CD14-positive monocyte (primary cell): ENCODE measurements around the gene INPP4B. TPM values are rescaled to one million over a fixed set of nuclear protein-coding genes. Genes with fewer than 3 reads are reported as not detected.

Experiments used
- DNase-seq, 3 donors: peaks; one replicate each; pipeline ENCODE4 v3.0.0-alpha.2; 2011 to 2022
- H2AFZ ChIP-seq: 2 replicates; pipeline ENCODE4 v1.6.0; 2012; ENCODE audit warnings: mild to moderate bottlenecking, low read depth, low read length, inconsistent platforms; ENCODE audit not compliant: insufficient read depth, poor library complexity, severe bottlenecking
- H3K27ac ChIP-seq, 2 donors: 1 replicate in 1 of 2; 2 replicates in 1 of 2; pipeline ENCODE4 v1.5.1; 2012 to 2013; ENCODE audit warnings: low read length in 2 of 2, control low read depth in 1 of 2, inconsistent platforms in 1 of 2, low read depth in 1 of 2, mild to moderate bottlenecking in 1 of 2
- H3K27me3 ChIP-seq, 2 donors: one replicate each; pipeline versions ENCODE4 v1.6.0 to v1.6.1; 2011 to 2013; ENCODE audit warnings: low read length in 2 of 2; ENCODE audit not compliant: control insufficient read depth in 2 of 2, insufficient read depth in 2 of 2
- H3K36me3 ChIP-seq, 2 donors: replicated peaks in 1 of 2; 1 replicate in 1 of 2; 2 replicates in 1 of 2; pipeline versions ENCODE4 v1.5.1 to v1.6.1; 2012 to 2013; ENCODE audit warnings: low read length in 2 of 2, control low read depth in 1 of 2, inconsistent platforms in 1 of 2, mild to moderate bottlenecking in 1 of 2; ENCODE audit not compliant: insufficient read depth in 2 of 2, control insufficient read depth in 1 of 2
- H3K4me1 ChIP-seq, 2 donors: 1 replicate in 1 of 2; 2 replicates in 1 of 2; pipeline versions ENCODE4 v1.5.1 to v1.6.1; 2012 to 2013; ENCODE audit warnings: low read length in 2 of 2, control low read depth in 1 of 2, inconsistent platforms in 1 of 2, mild to moderate bottlenecking in 1 of 2, moderate library complexity in 1 of 2; ENCODE audit not compliant: insufficient read depth in 2 of 2, control insufficient read depth in 1 of 2
- H3K4me2 ChIP-seq: replicated peaks from 2 replicates; pipeline ENCODE3; 2012; ENCODE audit warnings: low read length, moderate library complexity, mild to moderate bottlenecking; ENCODE audit not compliant: poor library complexity, severe bottlenecking; ENCODE audit errors: extremely low read depth
- H3K4me3 ChIP-seq, 3 experiments: fragments of 200-600 bp in 1 of 3; sonication (generic) in 1 of 3; replicated peaks in 1 of 3; 1 replicate in 2 of 3; 2 replicates in 1 of 3; pipeline ENCODE4 v1.5.1; 2011 to 2013; ENCODE audit warnings: low read length in 3 of 3, mild to moderate bottlenecking in 3 of 3, control low read depth in 2 of 3, low read depth in 2 of 3, inconsistent platforms in 1 of 3, moderate library complexity in 1 of 3
- H3K79me2 ChIP-seq: 2 replicates; pipeline ENCODE4 v1.6.0; 2012; ENCODE audit warnings: mild to moderate bottlenecking, control low read depth, inconsistent platforms, low read length, moderate library complexity; ENCODE audit not compliant: insufficient read depth
- H3K9ac ChIP-seq: 2 replicates; pipeline ENCODE4 v1.6.0; 2017; ENCODE audit warnings: low read length, mild to moderate bottlenecking; ENCODE audit not compliant: insufficient read depth, poor library complexity, severe bottlenecking
- H3K9me3 ChIP-seq, 2 donors: replicated peaks in 1 of 2; 1 replicate in 1 of 2; 2 replicates in 1 of 2; pipeline versions ENCODE4 v1.5.1 to v1.6.1; 2012 to 2013; ENCODE audit warnings: low read length in 2 of 2, control low read depth in 1 of 2; ENCODE audit not compliant: control insufficient read depth in 1 of 2, insufficient read depth in 1 of 2
- H4K20me1 ChIP-seq: 2 replicates; pipeline ENCODE4 v1.6.0; 2012; ENCODE audit warnings: mild to moderate bottlenecking, low read length, control low read depth, moderate library complexity; ENCODE audit not compliant: insufficient read depth
- H3K27ac Mint-ChIP-seq, 7 donors: one replicate each; pipeline ENCODE4 v1.8.0; 2020; ENCODE audit warnings: mild to moderate bottlenecking in 7 of 7, mixed read lengths in 7 of 7, moderate library complexity in 6 of 7, inconsistent platforms in 2 of 7
- H3K27me3 Mint-ChIP-seq, 3 donors: one replicate each; pipeline ENCODE4 v1.8.0; 2021 to 2022; ENCODE audit warnings: low read depth in 3 of 3, mild to moderate bottlenecking in 3 of 3, mixed read lengths in 3 of 3, moderate library complexity in 3 of 3, inconsistent platforms in 1 of 3
- H3K36me3 Mint-ChIP-seq, 2 donors: one replicate each; pipeline ENCODE4 v1.8.0; 2020; ENCODE audit warnings: mixed read lengths in 2 of 2, inconsistent platforms in 1 of 2, mild to moderate bottlenecking in 1 of 2
- H3K4me1 Mint-ChIP-seq: one replicate; pipeline ENCODE4 v1.8.0; 2020; ENCODE audit warnings: mild to moderate bottlenecking, mixed read lengths
- H3K4me3 Mint-ChIP-seq, 2 donors: one replicate each; pipeline ENCODE4 v1.8.0; 2020; ENCODE audit warnings: mild to moderate bottlenecking in 2 of 2, mixed read lengths in 2 of 2, moderate library complexity in 1 of 2
- H3K9me3 Mint-ChIP-seq, 7 donors: one replicate each; pipeline ENCODE4 v1.8.0; 2020 to 2022; ENCODE audit warnings: mixed read lengths in 7 of 7, mild to moderate bottlenecking in 6 of 7, moderate library complexity in 6 of 7, inconsistent platforms in 2 of 7
- WGBS: methylation state at CpG from one replicate; pipeline ENCODE4 v1.1.5; 2013; ENCODE audit warnings: missing lambda C conversion rate; ENCODE audit not compliant: insufficient coverage; 5-methylcytosine and 5-hydroxymethylcytosine counted together
- intact Hi-C, 2 donors: fragments of 100-400 bp; cut with micrococcal nuclease; formaldehyde crosslinking; loops; one replicate each; pipeline versions ENCODE4 v1.15.0 to v1.15.1; 2023
- polyA plus RNA-seq, 3 donors: library from polyadenylated mRNA; depleted of rRNA in 1 of 3; unstranded in 2 of 3; stranded (reverse) in 1 of 3; fragments of 300-500 nt in 2 of 3; fragments of >200 nt in 1 of 3; fragmentation: Illumina TruSeq in 2 of 3; gene quantifications; 1 replicate in 2 of 3; 2 replicates in 1 of 3; pipeline ENCODE4 v1.2.3, GENCODE V29; 2012 to 2021
- TF ChIP-seq, protein P1 (sequence below): fragments of 200-600 bp; IDR thresholded peaks from one replicate; pipeline ENCODE4 v1.8.0; 2022; ENCODE audit warnings: antibody characterized with exemption, mild to moderate bottlenecking

INPP4B gene
- polyA plus RNA-seq, 3 donors = 0.13 to 0.38 (median 0.22) TPM

DNA sequence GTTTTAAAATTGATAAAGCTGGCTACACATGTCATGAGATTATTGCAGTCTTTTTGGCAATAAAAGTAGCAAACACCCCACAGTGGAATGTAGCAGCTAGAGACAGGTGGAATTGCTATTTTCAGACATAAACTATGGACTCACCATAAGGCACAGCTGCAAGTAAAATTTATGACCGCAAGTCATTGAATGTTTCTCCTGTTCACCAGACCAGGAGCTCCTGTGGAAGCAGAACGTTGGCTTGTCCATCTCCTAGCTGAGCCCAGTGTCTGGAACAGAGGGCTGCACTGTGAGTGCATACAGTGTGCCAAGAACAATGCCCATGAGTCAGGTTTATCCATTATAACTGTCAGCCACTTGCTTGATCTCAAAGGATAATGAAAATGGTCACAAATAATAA, 538.2 kb downstream of the INPP4B start:
- Mint-ChIP-seq H3K9me3 (peaks cover 0 to 3% (median 0%) of the 10 kb centered on the region in 7 donors), H3K27ac (no peak overlapping the region), H3K27me3 (no peaks in the 10 kb centered on the region), H3K4me1 (no peaks in the 10 kb centered on the region), H3K36me3 (no peaks in the 10 kb centered on the region), H3K4me3 (no peak overlapping the region)
- Histone ChIP-seq H4K20me1 (no peaks in the 10 kb centered on the region), H3K27me3 (no peaks in the 10 kb centered on the region), H3K4me2 (no peak overlapping the region), H3K4me1 (no peaks in the 10 kb centered on the region), H2AFZ (no peak overlapping the region), H3K9ac (no peak overlapping the region), H3K4me3 (no peak overlapping the region), H3K36me3 (no peaks in the 10 kb centered on the region), H3K27ac (no peak overlapping the region), H3K79me2 (no peaks in the 10 kb centered on the region), H3K9me3 (no peaks in the 10 kb centered on the region)
- intact Hi-C loops = no loop called here
- TF ChIP-seq, protein P1, sequence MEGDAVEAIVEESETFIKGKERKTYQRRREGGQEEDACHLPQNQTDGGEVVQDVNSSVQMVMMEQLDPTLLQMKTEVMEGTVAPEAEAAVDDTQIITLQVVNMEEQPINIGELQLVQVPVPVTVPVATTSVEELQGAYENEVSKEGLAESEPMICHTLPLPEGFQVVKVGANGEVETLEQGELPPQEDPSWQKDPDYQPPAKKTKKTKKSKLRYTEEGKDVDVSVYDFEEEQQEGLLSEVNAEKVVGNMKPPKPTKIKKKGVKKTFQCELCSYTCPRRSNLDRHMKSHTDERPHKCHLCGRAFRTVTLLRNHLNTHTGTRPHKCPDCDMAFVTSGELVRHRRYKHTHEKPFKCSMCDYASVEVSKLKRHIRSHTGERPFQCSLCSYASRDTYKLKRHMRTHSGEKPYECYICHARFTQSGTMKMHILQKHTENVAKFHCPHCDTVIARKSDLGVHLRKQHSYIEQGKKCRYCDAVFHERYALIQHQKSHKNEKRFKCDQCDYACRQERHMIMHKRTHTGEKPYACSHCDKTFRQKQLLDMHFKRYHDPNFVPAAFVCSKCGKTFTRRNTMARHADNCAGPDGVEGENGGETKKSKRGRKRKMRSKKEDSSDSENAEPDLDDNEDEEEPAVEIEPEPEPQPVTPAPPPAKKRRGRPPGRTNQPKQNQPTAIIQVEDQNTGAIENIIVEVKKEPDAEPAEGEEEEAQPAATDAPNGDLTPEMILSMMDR = no peak
- WGBS = 88% methylated on average over 2 of the region's 2 CpGs
- no peak for DNase-seq

DNA sequence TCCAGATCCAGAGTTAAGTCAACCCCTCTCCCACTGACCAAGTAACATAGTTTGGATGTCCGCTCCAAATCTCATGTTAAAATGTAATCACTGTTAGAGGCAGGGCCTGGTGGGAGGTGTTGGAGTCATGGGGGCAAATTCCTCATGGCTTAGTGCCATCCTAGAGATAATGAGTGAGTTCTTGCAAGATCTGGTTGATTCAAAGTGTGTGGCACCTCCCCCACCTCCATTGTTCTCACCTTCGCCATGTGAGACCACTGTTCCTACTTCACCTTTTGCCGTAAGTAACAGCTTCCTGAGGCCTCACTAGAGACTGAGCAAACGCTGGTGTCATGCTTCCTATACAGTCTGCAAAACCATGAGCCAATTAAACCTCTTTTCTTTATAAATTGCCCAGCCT, 548.8 kb downstream of the INPP4B start:
- no peak overlapping the region for H3K4me3 ChIP-seq

More for the DNA sequence above, 548.8 kb downstream of the INPP4B start:
- no peaks in the 10 kb centered on the region for H3K27me3 ChIP-seq
- Mint-ChIP-seq H3K4me3 (no peak overlapping the region), H3K27ac (no peak overlapping the region), H3K9me3 (peaks cover 0 to 10% (median 0%) of the 10 kb centered on the region in 7 donors), H3K27me3 (peaks cover 0 to 1% (median 0%) of the 10 kb centered on the region in 3 donors), H3K36me3 (no peaks in the 10 kb centered on the region), H3K4me1 (no peaks in the 10 kb centered on the region)
- intact Hi-C loops = no loop called here
- H3K36me3 ChIP-seq = no peaks in the 10 kb centered on the region
- no peaks in the 10 kb centered on the region for H3K9me3 ChIP-seq
- H3K4me2 ChIP-seq = no peak overlapping the region
- TF ChIP-seq, protein P1 = no peak
- no peak overlapping the region for H3K9ac ChIP-seq
- H3K79me2 ChIP-seq = no peaks in the 10 kb centered on the region
- no peak overlapping the region for H2AFZ ChIP-seq
- 80% methylated on average over 3 of the region's 4 CpGs for WGBS
- no peaks in the 10 kb centered on the region for H4K20me1 ChIP-seq
- no peak for DNase-seq
- H3K4me1 ChIP-seq = no peaks in the 10 kb centered on the region
- no peak overlapping the region for H3K27ac ChIP-seq
